ENCODE results near the gene TEDC1. TPM values are rescaled to one million over a fixed set of nuclear protein-coding genes. Genes with fewer than 3 reads are reported as not detected.

TEDC1 gene
- total RNA-seq, 1 experiment from 2014 or later, result 26.2 TPM

DNA sequence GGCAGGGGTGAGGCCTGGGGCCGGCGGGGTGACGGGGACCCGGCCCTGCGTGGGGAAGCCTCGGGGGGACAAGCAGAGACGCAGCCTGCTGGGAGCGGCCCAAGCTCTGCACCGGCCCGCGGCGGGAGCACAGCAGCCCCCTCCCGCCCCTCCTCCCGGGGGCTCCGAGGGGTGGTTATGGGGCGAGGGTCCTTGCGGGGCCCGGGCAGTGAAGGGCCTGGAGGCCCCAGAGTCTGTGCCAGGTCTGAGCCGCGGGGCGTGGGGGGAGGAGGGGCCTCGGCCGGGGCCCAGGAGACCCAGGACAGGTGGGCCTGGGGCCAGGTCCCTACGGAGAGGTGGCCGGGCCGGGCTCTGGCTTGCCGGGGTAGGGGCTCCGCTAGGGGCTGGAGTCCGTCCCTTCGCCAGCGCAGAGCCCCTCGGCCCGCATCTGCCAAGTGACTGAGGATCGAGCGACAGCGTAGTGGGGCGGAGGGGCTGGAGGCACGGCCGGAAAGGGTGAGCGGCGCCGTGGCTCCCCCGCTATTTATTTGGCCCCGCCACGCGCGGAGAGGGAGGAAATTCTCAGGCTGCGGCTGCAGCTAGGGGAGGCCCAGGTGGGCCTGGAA, 35.8 kb downstream of the TEDC1 start:
- peaks cover 7% of the 10 kb centered on the region for H3K23me2 ChIP-seq (ENCODE audit: insufficient read length, low read depth, low read length, poor library complexity, severe bottlenecking)
- H3K4me1 ChIP-seq (ENCODE audit: insufficient read depth, low read length), result no peaks in the 10 kb centered on the region; the same call in 1 of the 2 replicates
- no peak overlapping the region for H2BK5ac ChIP-seq (ENCODE audit: insufficient read length, low read length)
- TF ChIP-seq, protein P1, sequence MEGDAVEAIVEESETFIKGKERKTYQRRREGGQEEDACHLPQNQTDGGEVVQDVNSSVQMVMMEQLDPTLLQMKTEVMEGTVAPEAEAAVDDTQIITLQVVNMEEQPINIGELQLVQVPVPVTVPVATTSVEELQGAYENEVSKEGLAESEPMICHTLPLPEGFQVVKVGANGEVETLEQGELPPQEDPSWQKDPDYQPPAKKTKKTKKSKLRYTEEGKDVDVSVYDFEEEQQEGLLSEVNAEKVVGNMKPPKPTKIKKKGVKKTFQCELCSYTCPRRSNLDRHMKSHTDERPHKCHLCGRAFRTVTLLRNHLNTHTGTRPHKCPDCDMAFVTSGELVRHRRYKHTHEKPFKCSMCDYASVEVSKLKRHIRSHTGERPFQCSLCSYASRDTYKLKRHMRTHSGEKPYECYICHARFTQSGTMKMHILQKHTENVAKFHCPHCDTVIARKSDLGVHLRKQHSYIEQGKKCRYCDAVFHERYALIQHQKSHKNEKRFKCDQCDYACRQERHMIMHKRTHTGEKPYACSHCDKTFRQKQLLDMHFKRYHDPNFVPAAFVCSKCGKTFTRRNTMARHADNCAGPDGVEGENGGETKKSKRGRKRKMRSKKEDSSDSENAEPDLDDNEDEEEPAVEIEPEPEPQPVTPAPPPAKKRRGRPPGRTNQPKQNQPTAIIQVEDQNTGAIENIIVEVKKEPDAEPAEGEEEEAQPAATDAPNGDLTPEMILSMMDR (conservative IDR thresholded peaks at IDR 0.05), result no peak
- peak overlapping the region; percentile 21 for H3K4me2 ChIP-seq (ENCODE audit: insufficient read depth, insufficient read length, low read length)
- no peak overlapping the region for H3K9ac ChIP-seq (ENCODE audit: extremely low read depth, insufficient read length, low read length)
- H3K18ac ChIP-seq (ENCODE audit: insufficient read length, low read depth, low read length), result no peak overlapping the region
- H2BK12ac ChIP-seq (ENCODE audit: insufficient read length, low read depth, low read length), result no peak overlapping the region
- DNase-seq, result no peak
- H4K8ac ChIP-seq (replicated peaks; ENCODE audit: insufficient read length, low read depth, low read length), result no peak overlapping the region
- H4K91ac ChIP-seq (ENCODE audit: insufficient read length, low read depth, low read length), result no peak overlapping the region
- no peak overlapping the region for H2BK20ac ChIP-seq (ENCODE audit: low read depth, low read length, poor library complexity, severe bottlenecking)
- no peak overlapping the region for H2AFZ ChIP-seq (ENCODE audit: low read length)
- H3K27me3 ChIP-seq (ENCODE audit: insufficient read depth, low read length), result peaks cover 16% of the 10 kb centered on the region; the same call in 1 of the 2 replicates
- H3K9me3 ChIP-seq (ENCODE audit: control insufficient read depth, low read depth, low read length), result no peaks in the 10 kb centered on the region
- no CpG with 5 or more reads among the region's 48 CpGs for WGBS (ENCODE audit: extremely low coverage, insufficient read length, low lambda C conversion rate)
- H3K14ac ChIP-seq (ENCODE audit: insufficient read depth, low read length), result no peak overlapping the region
- peaks cover 64% of the 10 kb centered on the region for H3K27me3 Mint-ChIP-seq (ENCODE audit: low read depth)
- H3K4me1 Mint-ChIP-seq, result no peaks in the 10 kb centered on the region
- H2BK15ac ChIP-seq (ENCODE audit: low read depth, low read length), result no peak overlapping the region
- no peak overlapping the region for H3K4ac ChIP-seq (ENCODE audit: low read depth, low read length)
- H3T11ph ChIP-seq (ENCODE audit: low read length), result no peak overlapping the region
- no peak overlapping the region for H4K5ac ChIP-seq (ENCODE audit: insufficient read length, low read depth, low read length)
- H3K4me3 Mint-ChIP-seq, result 0 out of 5 replicates have a peak overlapping the region, but pooled peaks have one; percentile 5 to 62
- H3K27ac ChIP-seq (ENCODE audit: insufficient read length, low read depth, low read length), result no peak overlapping the region
- H3K79me1 ChIP-seq (ENCODE audit: insufficient read depth, low read depth, low read length, poor library complexity, severe bottlenecking), result no peaks in the 10 kb centered on the region
- no peak overlapping the region for H3K56ac ChIP-seq (ENCODE audit: insufficient read length, low read depth, low read length)
- H3K9me3 Mint-ChIP-seq, result peaks cover 0 to 12% of the 10 kb centered on the region in 2 experiments; a peak in 2 of 5 replicates
- no peaks in the 10 kb centered on the region for H3K36me3 Mint-ChIP-seq (ENCODE audit: insufficient read depth in 1 of 3, low read depth in 3 of 3)
- H3K79me2 ChIP-seq (ENCODE audit: insufficient read depth, low read length), result no peaks in the 10 kb centered on the region
- H2AK5ac ChIP-seq (ENCODE audit: insufficient read length, low read length), result no peak overlapping the region
- H2BK120ac ChIP-seq (ENCODE audit: low read depth, low read length, poor library complexity, severe bottlenecking), result no peak overlapping the region
- no peaks in the 10 kb centered on the region for H4K20me1 ChIP-seq (ENCODE audit: control insufficient read depth, insufficient read depth, insufficient read length)
- no peak overlapping the region for H3K27ac Mint-ChIP-seq
- H3K23ac ChIP-seq (ENCODE audit: insufficient read length, low read depth, low read length), result no peak overlapping the region

Data from H9 (cell line).